Stimulated activated CD8-positive, alpha-beta memory T cell treated with anti-CD3 and anti-CD28 coated beads, Interleukin-4, amount 100 ng/mL, for 24 hours (primary cell): Measurements from ENCODE around the gene PLA2G4E.

Experiments
- DNase-seq: peaks from one replicate; pipeline ENCODE4 v3.0.0-alpha.2; 2020; ENCODE audit warnings: low read depth

The PLA2G4E gene

GRCh38 chr15:42053010-42053409 lies 32.2 kb upstream of the PLA2G4E start:
- DNase-seq, result no peak

GRCh38 chr15:42050484-42051255 lies 29.8 kb upstream of the PLA2G4E start:
- no peak for DNase-seq

GRCh38 chr15:42048821-42049200 lies 28.0 kb upstream of the PLA2G4E start:
- no peak for DNase-seq

GRCh38 chr15:42048080-42048820 lies 27.4 kb upstream of the PLA2G4E start:
- DNase-seq, result no peak

- no peak for DNase-seq
Measured at GRCh38 chr15:42046597-42046996, 25.8 kb upstream of the PLA2G4E start.

- DNase-seq, result no peak
Measured at GRCh38 chr15:42045211-42045615, 24.4 kb upstream of the PLA2G4E start.

- no peak for DNase-seq
Measured at GRCh38 chr15:42042602-42043400, 22.0 kb upstream of the PLA2G4E start.

- no peak for DNase-seq
Measured at GRCh38 chr15:42038401-42038800, 17.6 kb upstream of the PLA2G4E start.

GRCh38 chr15:42037656-42038055 lies 16.8 kb upstream of the PLA2G4E start:
- DNase-seq, result no peak

- DNase-seq, result no peak
Measured at GRCh38 chr15:42036966-42037365, 16.1 kb upstream of the PLA2G4E start.

- no peak for DNase-seq
Measured at GRCh38 chr15:42036112-42036905, 15.5 kb upstream of the PLA2G4E start.

- DNase-seq, result no peak
Measured at GRCh38 chr15:42035435-42035761, 14.6 kb upstream of the PLA2G4E start.

- DNase-seq, result no peak
Measured at GRCh38 chr15:42034628-42035434, 14.0 kb upstream of the PLA2G4E start.

- no peak for DNase-seq
Measured at GRCh38 chr15:42033214-42033873, 12.5 kb upstream of the PLA2G4E start.

- DNase-seq, result no peak
Measured at GRCh38 chr15:42032376-42033213, 11.8 kb upstream of the PLA2G4E start.

GRCh38 chr15:42031198-42031915 lies 10.5 kb upstream of the PLA2G4E start:
- DNase-seq, result no peak

- no peak for DNase-seq
Measured at GRCh38 chr15:42027521-42027920, 6.7 kb upstream of the PLA2G4E start.

GRCh38 chr15:42024303-42024702 lies 3.5 kb upstream of the PLA2G4E start:
- no peak for DNase-seq

- no peak for DNase-seq
Measured at GRCh38 chr15:42021593-42021992, 751 bp upstream of the PLA2G4E start.
